HG03460 (cell line): ENCODE measurements around the gene UQCRHL.

Source experiments
- ATAC-seq: cut with Tn5 transposase; IDR thresholded peaks from one replicate; pipeline ENCODE4 v1.9.1; 2021; ENCODE audit not compliant: unreplicated experiment

Gene UQCRHL

DNA sequence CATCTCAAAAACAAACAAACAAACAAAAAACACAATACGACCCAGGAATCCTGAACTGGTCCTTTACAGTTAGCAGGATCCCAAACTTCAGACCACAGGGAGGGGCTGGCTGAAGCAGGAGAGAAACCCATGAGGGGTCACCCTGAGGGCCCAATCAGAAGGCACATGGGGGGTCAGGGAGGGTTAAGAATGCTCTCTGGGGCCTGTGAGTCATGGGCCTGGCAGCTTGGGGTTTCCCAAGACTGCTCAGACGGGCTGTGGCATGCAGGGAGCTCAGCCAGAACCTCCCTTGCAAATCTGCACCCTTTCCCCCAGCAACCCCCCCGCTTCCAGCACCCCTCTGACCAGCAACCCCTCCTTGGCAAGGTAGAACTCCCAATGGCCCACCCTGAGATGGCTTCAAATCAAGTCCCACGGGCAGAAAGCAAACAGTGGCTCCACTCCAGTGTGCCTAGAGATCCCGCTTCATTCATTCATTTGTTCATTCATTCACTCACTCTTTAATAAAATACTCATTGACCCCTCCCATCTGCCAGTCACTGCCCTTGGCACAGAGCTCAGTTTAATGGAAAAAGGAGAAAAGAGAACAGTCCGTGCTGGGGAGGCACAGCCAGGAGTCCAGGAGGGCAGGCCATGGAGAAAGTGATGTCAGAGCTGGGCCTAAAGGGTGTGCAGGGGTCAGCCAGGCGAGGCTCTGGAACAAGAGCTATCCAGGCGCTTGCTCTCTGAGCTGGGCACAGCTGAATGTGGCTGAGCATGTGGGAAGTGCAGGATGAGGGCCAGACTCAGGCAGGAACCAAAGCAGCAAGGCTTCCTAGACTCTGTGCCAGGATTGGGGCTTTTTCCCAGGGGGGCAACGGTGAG is 8.2 kb downstream of the UQCRHL start:
- no peak for ATAC-seq

DNA sequence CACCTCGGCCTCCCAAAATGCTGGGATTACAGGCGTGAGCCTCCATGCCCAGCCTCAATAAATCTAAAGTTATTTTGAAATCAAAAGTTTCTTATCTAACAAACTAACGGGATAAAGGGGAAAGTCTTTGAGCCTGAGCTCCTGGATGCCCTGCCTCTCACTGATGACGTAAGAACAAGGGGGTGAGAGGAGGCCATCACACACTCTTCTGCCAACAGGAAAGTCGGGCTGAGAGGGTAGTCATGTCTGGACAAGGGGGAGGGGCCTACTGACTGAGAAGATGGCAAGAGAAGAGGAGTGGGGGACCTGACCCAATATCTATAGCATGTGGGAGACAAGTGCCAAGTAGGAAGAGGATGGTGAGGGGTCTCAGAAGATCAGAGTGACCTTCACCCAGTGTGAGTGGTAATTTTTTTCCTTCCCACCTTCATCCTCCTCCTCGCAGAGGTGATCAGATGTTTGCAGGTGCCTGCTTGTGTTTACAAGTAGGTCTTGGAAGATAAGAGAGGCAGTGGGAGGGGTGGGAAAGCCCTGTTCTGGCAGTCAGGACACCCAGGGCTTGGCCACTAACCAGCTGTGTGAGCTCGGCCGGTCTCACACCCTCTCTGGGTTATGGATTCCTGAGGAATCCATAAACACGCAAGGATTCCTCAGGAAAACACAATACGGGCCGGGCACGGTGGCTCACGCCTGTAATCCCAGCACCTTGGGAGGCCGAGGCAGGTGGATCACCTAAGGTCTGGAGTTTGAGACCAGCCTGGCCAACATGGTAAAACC is 9.6 kb downstream of the UQCRHL start:
- no peak for ATAC-seq

DNA sequence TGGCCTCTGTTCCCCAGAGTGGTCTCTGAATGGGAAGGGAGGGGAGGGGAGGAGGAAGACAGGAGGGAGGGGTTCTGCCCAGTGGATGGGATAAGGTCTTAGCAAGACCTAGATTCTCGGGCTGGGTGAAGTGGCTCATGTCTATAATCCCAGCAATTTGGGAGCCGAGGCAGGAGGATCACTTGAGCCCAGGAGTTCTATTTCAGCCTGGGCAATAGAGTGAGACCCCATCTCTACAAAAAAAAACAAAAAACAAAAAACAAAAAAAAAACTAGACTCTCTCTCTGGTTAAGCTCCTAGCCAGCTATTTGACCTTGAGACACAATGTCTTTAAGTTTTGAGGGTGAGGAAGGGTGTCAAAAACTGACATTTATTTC is 11.4 kb downstream of the UQCRHL start:
- ATAC-seq, result no peak

DNA sequence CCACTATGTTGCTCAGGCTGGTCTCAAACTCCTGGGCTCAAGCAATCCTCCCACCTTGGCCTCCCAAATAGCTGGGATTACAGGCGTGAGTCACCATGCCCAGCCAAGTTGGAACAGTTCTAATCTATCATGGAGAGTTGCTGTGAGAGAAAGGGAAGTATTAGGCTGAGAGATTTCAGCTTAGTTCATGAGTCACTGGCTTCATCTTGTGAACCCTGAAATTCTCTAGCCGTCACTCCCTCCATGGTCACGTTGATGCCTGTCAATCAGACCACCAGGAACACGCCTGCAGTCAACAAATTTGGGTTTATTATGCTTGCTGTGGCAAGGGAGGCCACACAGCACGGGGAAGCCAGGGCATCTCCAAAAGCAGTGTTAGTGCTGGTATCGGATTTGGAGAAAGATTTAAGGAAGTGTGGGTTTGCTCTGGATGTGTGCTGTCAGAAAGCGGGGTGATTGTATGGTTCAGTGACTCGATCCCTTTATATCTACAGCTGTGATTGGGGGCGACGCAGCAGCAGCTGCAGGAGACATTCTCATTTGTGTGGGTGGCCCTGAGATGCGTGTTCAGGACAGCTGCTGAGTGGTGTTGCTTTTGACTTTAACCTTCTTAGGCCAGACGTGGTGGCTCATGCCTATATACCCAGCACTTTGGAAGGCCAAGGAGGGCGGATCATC is 18.7 kb downstream of the UQCRHL start:
- no peak for ATAC-seq

DNA sequence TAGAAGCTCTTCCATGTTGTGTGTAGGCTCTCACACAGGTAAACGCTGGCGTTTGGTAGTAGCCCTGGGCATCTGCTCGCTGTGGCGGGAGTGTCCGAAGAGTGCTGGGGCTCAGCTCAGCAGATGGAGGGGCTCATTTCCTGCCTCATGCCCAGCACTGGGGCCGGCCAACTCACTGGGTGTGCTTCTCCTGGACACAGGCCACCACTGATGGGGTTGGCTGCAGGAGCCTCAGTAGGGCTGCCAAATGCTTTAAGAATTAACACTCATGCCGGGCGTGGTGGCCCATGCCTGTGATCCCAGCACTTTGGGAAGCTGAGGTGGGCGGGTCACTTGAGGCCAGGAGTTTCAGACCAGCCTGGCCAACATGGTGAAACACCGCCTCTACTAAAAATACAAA is 20.9 kb downstream of the UQCRHL start:
- ATAC-seq, result no peak

DNA sequence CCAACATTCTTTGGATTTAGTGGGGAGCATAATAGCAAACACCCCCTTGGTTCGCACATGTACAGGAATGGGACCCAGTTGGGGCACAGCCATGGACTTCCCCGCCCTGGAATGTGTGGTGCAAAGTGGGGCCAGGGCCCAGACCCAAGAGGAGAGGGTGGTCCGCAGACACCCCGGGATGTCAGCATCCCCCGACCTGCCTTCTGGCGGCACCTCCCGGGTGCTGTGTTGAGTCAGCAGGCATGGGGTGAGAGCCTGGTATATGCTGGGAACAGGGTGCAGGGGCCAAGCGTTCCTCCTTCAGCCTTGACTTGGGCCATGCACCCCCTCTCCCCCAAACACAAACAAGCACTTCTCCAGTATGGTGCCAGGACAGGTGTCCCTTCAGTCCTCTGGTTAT is 21.8 kb downstream of the UQCRHL start:
- ATAC-seq, result no peak

DNA sequence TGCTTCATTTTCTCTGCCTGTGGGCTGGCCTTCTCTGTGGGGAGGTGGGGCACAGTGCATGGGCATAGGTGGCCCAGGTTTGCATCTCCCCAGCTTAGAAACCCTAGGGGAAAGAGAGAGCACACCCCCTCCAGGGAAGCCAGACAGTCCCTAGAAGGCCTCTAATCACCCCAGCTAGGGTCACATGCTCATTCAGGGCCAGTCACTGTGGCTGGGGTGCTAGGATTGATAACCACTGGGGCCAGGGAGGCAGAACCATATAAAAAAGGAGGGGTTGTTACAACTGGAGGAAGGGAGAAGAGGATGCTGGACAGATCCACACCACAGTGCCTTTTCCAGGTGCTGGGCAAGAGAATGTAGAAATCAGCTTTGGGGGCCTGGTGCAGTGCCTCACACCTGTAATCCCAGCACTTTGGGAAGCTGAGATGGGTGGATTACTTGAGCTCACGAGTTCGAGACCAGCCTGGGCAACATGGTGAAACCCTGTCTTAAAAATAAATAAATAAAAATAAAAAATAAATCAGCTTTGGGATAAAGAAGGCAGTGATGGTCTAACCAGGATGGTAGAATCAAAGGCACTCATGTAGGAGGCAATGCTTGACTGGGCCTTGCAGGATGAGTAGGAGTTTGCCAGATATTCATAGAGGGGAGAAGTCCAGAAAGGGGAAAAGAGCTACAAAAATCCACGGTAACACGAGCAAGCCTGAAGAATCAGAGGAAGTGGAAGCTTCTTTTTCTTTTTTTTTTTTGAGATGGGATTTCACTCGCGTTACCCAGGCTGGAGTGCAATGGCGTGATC is 29.3 kb downstream of the UQCRHL start:
- no peak for ATAC-seq

DNA sequence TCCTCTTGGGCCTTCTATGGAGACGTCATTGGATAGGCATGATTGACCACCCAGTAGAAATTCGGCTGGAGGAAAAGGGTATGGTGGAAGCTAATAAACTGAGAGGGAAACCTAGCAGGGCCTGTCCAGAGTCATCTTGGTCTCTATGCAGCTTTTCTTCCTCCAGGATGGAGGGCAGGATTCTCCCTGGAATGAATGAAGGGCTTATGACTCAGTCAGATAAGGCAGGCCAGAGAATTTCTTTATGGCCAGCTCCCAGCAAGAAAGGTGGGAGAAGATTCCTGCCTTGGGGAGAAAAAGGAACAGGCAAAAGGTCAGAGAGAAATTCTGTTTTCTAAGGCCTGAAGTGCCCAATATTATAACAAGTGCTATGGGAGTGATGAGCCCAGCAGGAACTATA is 31.7 kb downstream of the UQCRHL start:
- no peak for ATAC-seq

DNA sequence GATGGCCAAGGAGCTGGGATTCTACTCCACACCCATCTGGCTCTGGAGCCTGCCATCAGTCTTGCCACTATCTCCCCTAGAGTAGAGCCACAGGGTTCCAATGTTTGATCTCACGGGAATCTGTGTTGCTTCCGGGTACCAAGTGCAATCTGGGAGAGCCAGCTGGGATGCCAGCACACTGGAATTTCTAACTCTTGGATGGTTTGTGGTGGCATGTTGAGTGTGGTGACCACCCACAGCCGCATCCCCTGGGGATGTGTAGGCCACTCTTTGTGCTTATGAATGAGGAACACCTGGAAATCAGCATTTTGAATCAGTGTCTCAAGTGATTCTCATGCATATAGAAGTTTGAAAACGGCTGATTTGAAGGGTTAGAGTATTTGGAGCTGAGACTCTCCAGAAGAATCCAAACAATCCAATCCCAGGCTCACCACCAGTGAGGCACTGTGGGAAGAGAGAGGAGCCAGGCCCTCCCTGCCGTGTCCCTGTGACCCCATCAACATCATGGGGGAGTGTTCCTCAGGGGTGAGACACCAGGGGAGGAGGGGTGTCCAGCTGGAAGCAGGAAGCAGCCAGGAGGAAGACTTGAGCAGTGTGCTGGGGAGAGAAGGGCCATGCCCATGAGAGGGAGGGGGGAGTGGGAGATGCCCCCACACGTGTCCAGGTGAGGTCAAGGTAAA is 35.5 kb downstream of the UQCRHL start:
- no peak for ATAC-seq

DNA sequence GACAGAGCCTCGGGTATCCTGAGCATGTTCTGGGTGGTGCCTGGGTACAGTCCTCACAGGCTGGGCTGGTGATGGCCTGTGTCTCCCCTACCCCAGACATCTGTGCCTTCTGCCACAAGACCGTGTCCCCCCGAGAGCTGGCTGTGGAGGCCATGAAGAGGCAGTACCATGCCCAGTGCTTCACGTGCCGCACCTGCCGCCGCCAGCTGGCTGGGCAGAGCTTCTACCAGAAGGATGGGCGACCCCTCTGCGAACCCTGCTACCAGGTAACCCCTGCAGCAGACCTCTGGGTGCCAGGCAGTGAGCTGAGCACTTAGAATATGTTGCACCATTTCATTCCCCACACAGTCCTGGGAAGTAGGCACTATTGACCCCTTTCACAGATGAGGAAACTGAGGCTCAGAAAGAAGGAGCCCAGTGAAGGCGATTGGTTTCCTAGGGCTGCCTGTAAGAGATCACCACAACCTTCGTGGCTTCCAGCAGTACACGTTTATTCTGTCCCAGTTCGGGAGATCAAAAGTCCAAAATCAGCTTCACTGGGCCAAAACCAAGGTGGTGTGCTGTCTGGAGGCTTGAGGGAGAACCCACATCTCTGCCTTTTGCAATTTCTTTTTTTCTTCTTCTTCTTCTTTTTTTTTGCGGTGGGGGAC is 37.0 kb downstream of the UQCRHL start:
- ATAC-seq, result no peak

DNA sequence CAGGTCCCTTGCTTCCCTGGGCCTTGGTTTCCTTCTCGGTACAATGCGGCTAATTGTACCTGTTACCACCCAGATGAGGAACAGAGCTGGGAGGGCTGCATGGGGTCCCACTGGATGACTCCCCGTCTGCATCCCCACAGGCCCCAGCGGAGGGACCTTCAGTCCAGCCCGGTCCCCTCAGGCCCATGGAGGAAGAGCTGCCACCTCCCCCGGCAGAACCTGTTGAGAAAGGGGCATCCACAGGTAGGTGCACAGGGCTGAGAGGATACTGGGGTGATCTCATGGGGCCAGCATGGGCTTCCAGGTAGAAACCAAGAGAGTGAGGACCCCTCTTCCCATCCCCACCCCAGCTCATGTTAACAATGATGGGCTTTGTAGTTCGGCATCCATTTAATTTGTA is 39.1 kb downstream of the UQCRHL start:
- no peak for ATAC-seq

DNA sequence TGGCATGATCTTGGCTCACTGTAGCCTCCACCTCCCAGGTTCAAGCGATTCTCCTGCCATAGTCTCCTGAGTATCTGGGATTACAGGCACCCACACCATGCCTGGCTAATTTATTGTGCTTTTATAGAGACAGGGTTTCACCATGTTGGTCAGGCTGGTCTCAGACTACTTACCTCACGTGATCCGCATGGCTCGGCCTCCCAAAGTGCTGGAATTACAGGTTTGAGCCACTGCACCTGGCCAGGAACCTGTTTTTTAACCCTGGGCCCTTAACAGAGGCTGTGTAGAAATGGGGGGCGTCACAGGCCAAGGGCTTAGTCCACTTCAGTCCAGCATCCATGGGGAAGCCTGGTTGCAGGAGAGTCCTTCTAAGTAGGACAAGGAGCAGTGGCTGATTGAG is 39.5 kb downstream of the UQCRHL start:
- ATAC-seq, result no peak

DNA sequence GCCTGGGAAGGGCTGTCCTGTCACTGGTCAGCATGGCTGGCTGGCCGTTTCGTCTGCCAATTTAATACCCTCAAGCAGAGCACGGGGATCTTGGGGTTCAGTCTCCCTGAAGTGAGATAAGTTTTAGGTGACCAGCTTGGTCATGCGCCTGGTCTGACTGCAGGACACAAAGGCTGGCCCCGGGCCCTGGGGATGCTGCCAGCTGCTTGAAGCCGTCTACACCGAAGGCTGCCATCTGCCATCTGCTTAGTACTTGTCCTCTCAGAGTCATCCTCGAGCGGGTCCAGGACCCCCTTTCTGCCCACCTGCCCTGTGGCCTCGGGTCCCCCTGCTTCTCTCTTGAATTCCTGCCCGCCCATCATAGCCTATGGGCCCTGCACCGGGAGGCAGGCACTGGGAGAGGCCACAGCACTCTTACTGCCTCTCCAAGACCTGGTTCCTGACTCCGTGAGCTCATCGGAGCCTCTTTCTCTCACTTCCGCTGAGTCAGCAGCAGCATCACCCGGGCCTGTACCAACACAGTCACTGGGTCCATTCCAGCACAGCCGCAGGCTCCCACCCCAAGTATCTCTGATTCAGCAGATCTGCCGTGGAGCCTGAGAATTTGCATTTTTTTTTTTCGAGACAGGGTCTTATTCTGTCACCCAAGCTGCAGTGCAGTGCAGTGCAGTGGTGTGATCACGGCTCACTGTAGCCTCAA is 41.8 kb downstream of the UQCRHL start:
- ATAC-seq, result no peak

DNA sequence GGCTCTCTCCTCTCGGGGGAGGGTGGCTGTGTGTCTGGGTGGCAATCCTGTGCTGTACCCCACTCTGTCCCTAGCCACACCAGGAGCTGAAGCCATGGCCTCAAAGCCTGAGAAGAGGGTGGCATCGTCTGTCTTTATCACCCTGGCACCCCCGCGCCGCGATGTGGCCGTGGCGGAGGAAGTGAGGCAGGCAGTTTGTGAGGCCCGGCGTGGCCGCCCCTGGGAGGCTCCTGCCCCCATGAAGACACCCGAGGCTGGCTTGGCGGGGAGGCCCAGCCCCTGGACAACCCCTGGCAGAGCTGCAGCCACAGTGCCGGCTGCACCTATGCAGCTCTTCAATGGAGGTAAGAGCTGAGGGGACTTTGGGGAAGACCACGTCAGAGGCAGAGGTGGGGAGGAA is 42.6 kb downstream of the UQCRHL start:
- no peak for ATAC-seq

DNA sequence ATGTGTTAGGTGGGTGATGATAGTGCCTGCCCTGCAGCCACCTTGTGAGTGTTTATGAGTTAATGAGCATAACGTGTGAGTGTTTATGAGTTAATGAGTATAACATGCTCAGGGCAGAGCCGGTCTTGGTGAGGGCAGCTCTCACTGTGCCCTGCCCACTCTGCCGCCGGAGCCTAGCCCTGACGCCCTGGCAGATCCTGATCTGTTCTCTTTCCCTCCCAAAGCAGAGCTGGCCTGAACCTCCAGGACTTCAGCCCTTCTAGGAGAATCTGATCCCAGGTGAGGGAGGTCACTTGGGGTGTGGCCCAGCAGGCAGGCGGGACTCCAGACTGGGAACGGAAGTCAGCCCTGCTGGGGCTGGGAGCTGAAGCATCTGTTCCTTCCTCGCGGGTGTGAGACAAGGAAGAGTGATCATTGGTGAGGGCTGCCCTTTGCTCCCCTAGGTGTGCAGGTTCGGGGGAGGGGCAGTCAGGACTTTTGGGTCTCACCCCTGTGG is 43.1 kb downstream of the UQCRHL start:
- ATAC-seq, result no peak

DNA sequence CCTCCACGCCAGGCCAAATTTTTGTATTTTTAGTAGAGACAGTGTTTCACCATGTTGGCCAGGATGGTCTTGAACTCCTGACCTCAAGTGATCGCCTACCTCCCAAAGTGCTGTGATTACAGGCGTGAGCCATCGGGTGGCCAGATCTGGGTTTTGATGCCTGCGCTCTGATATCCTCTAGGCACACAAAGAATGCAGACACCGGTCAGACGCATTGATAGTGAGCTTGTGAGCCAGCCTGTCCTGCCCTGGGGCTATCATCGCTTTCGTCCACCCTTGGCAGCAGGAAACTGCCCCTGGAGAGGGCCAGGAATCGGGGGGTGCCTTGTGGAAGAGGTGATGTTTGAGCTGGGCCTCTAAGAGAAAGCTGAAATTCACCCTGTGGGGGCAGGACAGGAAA is 44.9 kb downstream of the UQCRHL start:
- no peak for ATAC-seq

DNA sequence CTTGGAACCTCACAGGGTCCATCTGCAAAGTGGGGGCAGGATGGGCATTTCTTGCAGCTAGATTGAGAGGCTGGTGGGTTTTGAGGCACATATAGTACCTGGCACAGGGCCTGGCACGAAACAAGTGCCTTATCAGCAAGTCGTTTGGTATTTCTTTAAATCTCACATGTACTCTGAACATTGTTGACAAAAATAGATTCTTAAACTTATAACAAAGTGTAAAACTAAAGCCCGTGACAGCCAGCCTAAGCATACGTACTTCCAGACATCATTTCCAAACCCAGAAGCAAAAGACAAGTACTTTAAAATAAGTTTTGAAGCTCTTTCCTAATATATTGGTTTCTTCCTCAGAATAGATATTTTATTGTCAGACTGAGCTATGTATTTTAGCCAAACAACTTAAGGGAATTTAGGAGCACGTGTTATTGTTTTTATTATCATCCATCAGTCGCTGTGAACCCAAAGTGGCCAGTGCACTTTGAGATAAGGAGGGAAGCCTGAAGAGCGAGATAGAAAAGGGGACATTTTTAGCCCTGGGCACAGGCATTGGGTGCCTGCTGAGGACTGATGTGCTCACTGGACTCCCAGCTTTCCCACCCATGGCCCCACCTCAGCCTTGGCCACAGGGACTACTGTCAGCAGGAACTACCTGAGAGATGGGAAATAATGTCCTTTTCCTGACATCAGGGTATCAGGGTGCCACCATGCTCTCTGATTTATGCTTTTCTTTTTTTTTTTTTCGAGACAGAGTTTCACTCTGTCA is 45.9 kb downstream of the UQCRHL start:
- ATAC-seq, result no peak

DNA sequence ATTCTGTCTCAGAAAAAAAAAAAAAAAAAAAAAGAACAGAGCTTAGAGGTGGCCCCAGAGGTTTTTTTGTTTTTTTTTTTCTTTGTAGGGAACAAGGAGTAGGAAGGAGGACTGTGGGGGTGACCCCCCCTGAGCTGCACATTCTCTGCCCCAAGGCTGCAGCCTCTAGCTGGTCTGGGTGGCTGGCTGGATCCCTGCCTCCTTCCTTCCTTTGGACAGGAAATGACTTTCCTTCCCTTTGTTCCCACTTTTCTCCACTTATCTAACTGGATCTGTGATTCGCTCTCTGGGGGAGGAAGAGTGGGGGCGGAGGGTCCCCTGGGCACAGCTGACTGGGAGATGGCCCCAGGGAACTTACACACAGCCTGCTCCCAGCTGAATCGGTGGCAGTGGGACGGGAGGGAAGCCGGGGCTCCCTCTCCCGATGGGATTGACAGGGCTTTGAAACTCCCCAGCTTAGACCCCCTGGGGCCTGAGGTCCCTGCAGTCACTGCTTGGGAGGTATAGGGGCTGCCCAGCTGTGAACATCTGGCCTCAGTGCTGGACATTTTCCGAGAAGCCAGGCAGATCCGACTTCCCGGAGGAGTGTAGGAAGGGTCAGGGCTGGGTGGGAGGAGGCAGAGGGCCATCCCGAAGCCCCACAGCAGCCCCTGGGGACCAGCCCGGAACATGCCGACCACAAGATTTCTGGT is 46.8 kb downstream of the UQCRHL start:
- no peak for ATAC-seq
